OCI-LY7 (cell line): ENCODE results near the gene FLNB.

Experiments used
- CTCF ChIP-seq: fragments of 200-600 bp; sonication (generic); conservative IDR thresholded peaks from 2 replicates; pipeline ENCODE4 v1.5.1; 2014; ENCODE audit warnings: mild to moderate bottlenecking, antibody characterized with exemption, low read length, moderate library complexity, mixed read lengths
- EZH2phosphoT487 ChIP-seq: fragments of 200-600 bp; sonication (generic); IDR thresholded peaks from 2 replicates; pipeline ENCODE4 v1.6.1; 2018; ENCODE audit warnings: low read depth, borderline replicate concordance, mild to moderate bottlenecking, mixed run types, antibody characterized with exemption, low read length, moderate library complexity, mixed read lengths

DNA sequence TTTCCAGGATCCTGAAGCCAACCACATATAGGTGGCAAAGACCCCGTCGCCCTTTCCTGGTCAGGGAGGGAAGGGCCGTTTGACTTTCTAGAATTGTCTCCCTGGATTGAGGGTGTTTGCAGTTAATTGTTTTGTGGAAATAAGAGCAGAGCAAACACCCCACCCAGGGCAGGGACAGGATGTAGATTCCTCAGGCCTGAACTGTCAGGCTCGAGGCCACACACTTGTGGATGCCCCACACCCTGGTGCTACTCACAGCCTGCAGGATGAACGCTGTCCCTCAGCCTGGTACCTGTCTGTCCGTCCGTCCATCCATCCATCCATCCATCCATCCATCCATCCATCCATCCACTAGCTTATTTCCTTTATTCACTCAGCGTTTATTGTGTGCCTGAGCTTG, 29.9 kb upstream of the FLNB start:
- TF ChIP-seq CTCF (no peak), EZH2phosphoT487 (no peak)
